GM19324 (cell line): ENCODE measurements around the gene GPC2.
"Not testable (repeated sequence)": the region's sequence is repeated elsewhere in the genome, so short reads cannot be mapped to it uniquely, and the experiment has no call there.

ENCODE experiments used
- ATAC-seq: cut with Tn5 transposase; IDR thresholded peaks from one replicate; pipeline ENCODE4 v1.9.1; 2021; ENCODE audit warnings: mild to moderate bottlenecking, moderate library complexity; ENCODE audit not compliant: unreplicated experiment, low FRiP score

The GPC2 gene

GRCh38 chr7:100177045-100178001, at the start of gene GPC2, which contains the start of gene STAG3:
Gene GPC2, minus strand, starts transcription at chr7:100177381. Its CDS starts 182 bp downstream, at chr7:100177199.
Gene STAG3, plus strand, starts transcription at chr7:100177918. Its CDS starts 2,639 bp downstream, at chr7:100180557.
- peak; percentile 86 for ATAC-seq

GRCh38 chr7:100224891-100225290, 47.7 kb upstream of the GPC2 start:
- not testable (repeated sequence) for ATAC-seq

GRCh38 chr7:100223376-100223927, 46.3 kb upstream of the GPC2 start:
- not testable (repeated sequence) for ATAC-seq

GRCh38 chr7:100222445-100223132, 45.4 kb upstream of the GPC2 start:
- ATAC-seq = no peak

- ATAC-seq = no peak
Observed at GRCh38 chr7:100221767-100222444, 44.7 kb upstream of the GPC2 start.

GRCh38 chr7:100221231-100221718, 44.1 kb upstream of the GPC2 start:
- ATAC-seq = peak; percentile 38

GRCh38 chr7:100220586-100221230, 43.5 kb upstream of the GPC2 start:
- ATAC-seq = peak; percentile 2

GRCh38 chr7:100219801-100220585, 42.8 kb upstream of the GPC2 start, which contains the start of gene PVRIG:
Gene PVRIG, plus strand, starts transcription at chr7:100219949. Its CDS starts 22 bp downstream, at chr7:100219971.
- not testable (repeated sequence) for ATAC-seq

GRCh38 chr7:100219271-100219737, 42.1 kb upstream of the GPC2 start:
- ATAC-seq = no peak

- ATAC-seq = not testable (repeated sequence)
Observed at GRCh38 chr7:100217934-100218333, 40.8 kb upstream of the GPC2 start.

- no peak for ATAC-seq
Observed at GRCh38 chr7:100215895-100216294, 38.7 kb upstream of the GPC2 start.

- not testable (repeated sequence) for ATAC-seq
Observed at GRCh38 chr7:100214356-100214755, 37.2 kb upstream of the GPC2 start.

- no peak for ATAC-seq
Observed at GRCh38 chr7:100213672-100214071, 36.5 kb upstream of the GPC2 start.

GRCh38 chr7:100212631-100213286, 35.6 kb upstream of the GPC2 start:
- no peak for ATAC-seq

- ATAC-seq = no peak
Observed at GRCh38 chr7:100211342-100211780, 34.2 kb upstream of the GPC2 start.

GRCh38 chr7:100210805-100211204, 33.6 kb upstream of the GPC2 start:
- ATAC-seq = no peak

GRCh38 chr7:100209493-100209892, 32.3 kb upstream of the GPC2 start:
- ATAC-seq = no peak

- peak; percentile 52 for ATAC-seq
Observed at GRCh38 chr7:100208911-100209408, 31.8 kb upstream of the GPC2 start.
